ENCODE measurements around the gene CACNB2.

DNA sequence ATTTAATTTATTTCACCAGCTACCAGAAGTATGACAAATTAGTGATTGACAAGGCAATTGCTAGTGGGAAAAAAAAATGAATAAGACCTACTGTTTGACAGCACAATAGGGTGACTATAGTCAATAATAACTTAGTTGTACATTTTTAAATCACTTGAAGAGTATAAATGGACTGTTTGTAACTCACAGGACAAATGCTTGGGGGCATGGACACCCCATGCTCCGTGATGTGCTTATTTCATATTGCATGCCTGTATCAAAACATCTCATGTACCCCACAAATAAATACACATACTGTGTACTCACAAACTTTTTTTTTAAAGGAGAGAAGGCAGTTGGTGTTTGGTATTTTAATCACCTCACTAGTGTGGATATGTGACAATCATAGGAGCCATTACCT lies 181.1 kb downstream of the CACNB2 start:
- TF ChIP-seq GATA2 (IDR thresholded peaks at IDR 0.05; ENCODE audit: low read depth, low read length) (no peak), GATA3 (IDR thresholded peaks at IDR 0.05; ENCODE audit: low read depth, low read length) (no peak)

Data from SH-SY5Y (cell line).